ENCODE data around the gene SHROOM1. TPM values are rescaled to one million over a fixed set of nuclear protein-coding genes. Genes with fewer than 3 reads are reported as not detected.

Gene SHROOM1
- total and polyA plus RNA-seq, 10 donors, result 1.1 to 26.1 (median 3.1) TPM

- Histone ChIP-seq H3K27ac (no peak overlapping the region), H3K4me3 (no peak overlapping the region), H3K36me3 (no peaks in the 10 kb centered on the region), H3K4me1 (peaks cover 4 to 62% (median 31%) of the 10 kb centered on the region in 6 donors), H3K27me3 (replicated peaks in 1 of 7) (peaks cover 0 to 29% (median 7%) of the 10 kb centered on the region in 7 donors), H3K9me3 (no peaks in the 10 kb centered on the region)
- intact Hi-C loops (cut with DNase I; ENCODE audit: low total_unique reads), result no loop called here
- no peak for DNase-seq
- TF ChIP-seq CTCF (IDR thresholded peaks at IDR 0.05 in 8 of 11, conservative IDR thresholded peaks at IDR 0.05 in 3 of 11), result no peak
- no peak for TF ChIP-seq POLR2A (IDR thresholded peaks at IDR 0.05)
- TF ChIP-seq POLR2AphosphoS5 (IDR thresholded peaks at IDR 0.05), result no peak
- 71 to 82% (median 78%) methylated on average over 10 to 12 of the region's 12 CpGs for WGBS, 5 donors
These were observed 56.7 kb downstream of the SHROOM1 start for GRCh38 chr5:132773601-132774355.

- H3K27ac ChIP-seq, result no peak overlapping the region
- no peak overlapping the region for H3K4me3 ChIP-seq
- no peak for DNase-seq
- 78 to 88% (median 80%) methylated on average over 5 of the region's 5 CpGs for WGBS, 5 donors
- H3K4me1 ChIP-seq, result peaks cover 4 to 61% (median 31%) of the 10 kb centered on the region in 6 donors
- no peaks in the 10 kb centered on the region for H3K9me3 ChIP-seq
- no peaks in the 10 kb centered on the region for H3K36me3 ChIP-seq
- TF ChIP-seq CTCF (IDR thresholded peaks at IDR 0.05 in 8 of 11, conservative IDR thresholded peaks at IDR 0.05 in 3 of 11), result no peak
- no peak for TF ChIP-seq POLR2AphosphoS5 (IDR thresholded peaks at IDR 0.05)
- TF ChIP-seq POLR2A (IDR thresholded peaks at IDR 0.05), result no peak
- intact Hi-C loops (cut with DNase I; ENCODE audit: low total_unique reads), result no loop called here
- H3K27me3 ChIP-seq (replicated peaks in 1 of 7), result peaks cover 0 to 22% (median 7%) of the 10 kb centered on the region in 7 donors
These were observed 57.3 kb downstream of the SHROOM1 start for GRCh38 chr5:132773114-132773513.

GRCh38 chr5:132772291-132773070 lies 58.0 kb downstream of the SHROOM1 start:
- 57 to 93% (median 86%) methylated on average over 6 to 8 of the region's 8 CpGs for WGBS, 5 donors
- Histone ChIP-seq H3K27me3 (replicated peaks in 1 of 7) (peaks cover 0 to 16% (median 2%) of the 10 kb centered on the region in 7 donors), H3K36me3 (no peaks in the 10 kb centered on the region), H3K4me1 (peaks cover 4 to 59% (median 26%) of the 10 kb centered on the region in 6 donors), H3K9me3 (no peaks in the 10 kb centered on the region), H3K4me3 (no peak overlapping the region), H3K27ac (peak overlapping the region in 5 of 8 donors; percentile 6 to 65 (median 38))
- DNase-seq, result no peak
- TF ChIP-seq CTCF (IDR thresholded peaks at IDR 0.05 in 8 of 11, conservative IDR thresholded peaks at IDR 0.05 in 3 of 11) (no peak), POLR2A (IDR thresholded peaks at IDR 0.05) (no peak), POLR2AphosphoS5 (IDR thresholded peaks at IDR 0.05) (no peak)
- intact Hi-C loops (cut with DNase I; ENCODE audit: low total_unique reads), result no loop called here

Small RNA genes lying within 50 kb of the gene (small RNA-seq; reads per million reads assigned to genes)
- gene RNA5SP192, result 0 reads per million in 4 donors

Other genes starting within 250 kb of the SHROOM1 start
- not detected for gene IL13, start 172.5 kb downstream of the SHROOM1 start, total RNA-seq
- gene IL13, start 172.5 kb downstream of the SHROOM1 start, polyA plus RNA-seq, result under 1 TPM in 2 of 3 donors, not detected in 1; 0.06 to 0.07 TPM
- gene IL4, start 156.7 kb downstream of the SHROOM1 start, total RNA-seq, result not detected
- gene IL4, start 156.7 kb downstream of the SHROOM1 start, polyA plus RNA-seq, result not detected
- 10 to 100 TPM in 1 of 7 donors, 1 to 10 TPM in 6; 4.5 to 10.7 (median 7.9) TPM for gene KIF3A, start 93.1 kb downstream of the SHROOM1 start, total RNA-seq
- 1 to 10 TPM; 1.3 to 2.4 (median 2.1) TPM for gene KIF3A, start 93.1 kb downstream of the SHROOM1 start, polyA plus RNA-seq
- gene CCNI2, start 83.2 kb downstream of the SHROOM1 start, total RNA-seq, result 1 to 10 TPM in 5 of 7 donors, under 1 TPM in 2; 0.19 to 5.2 (median 1.1) TPM
- under 1 TPM; 0.32 to 0.91 (median 0.36) TPM for gene CCNI2, start 83.2 kb downstream of the SHROOM1 start, polyA plus RNA-seq
- 10 to 100 TPM; 11.5 to 29.8 (median 19.8) TPM for gene SEPTIN8, start 53.4 kb downstream of the SHROOM1 start, total RNA-seq
- gene SEPTIN8, start 53.4 kb downstream of the SHROOM1 start, polyA plus RNA-seq, result 10 to 100 TPM in 1 of 3 donors, 1 to 10 TPM in 2; 6.1 to 13.3 (median 7.5) TPM
- not detected for gene SOWAHA, start 17.3 kb downstream of the SHROOM1 start, total RNA-seq
- gene SOWAHA, start 17.3 kb downstream of the SHROOM1 start, polyA plus RNA-seq, result under 1 TPM; 0.03 to 0.56 (median 0.24) TPM
- gene GDF9, start 35.8 kb upstream of the SHROOM1 start, total RNA-seq, result under 1 TPM in 4 of 7 donors, not detected in 3; 0.17 to 0.40 (median 0.34) TPM
- under 1 TPM; 0.29 to 0.59 (median 0.56) TPM for gene GDF9, start 35.8 kb upstream of the SHROOM1 start, polyA plus RNA-seq
- 100 to 1,000 TPM in 4 of 7 donors, 10 to 100 TPM in 3; 59.6 to 176 (median 159) TPM for gene UQCRQ, start 36.0 kb upstream of the SHROOM1 start, total RNA-seq
- gene UQCRQ, start 36.0 kb upstream of the SHROOM1 start, polyA plus RNA-seq, result 100 to 1,000 TPM; 175 to 266 (median 192) TPM
- 1 to 10 TPM; 1.9 to 6.1 (median 2.3) TPM for gene LEAP2, start 43.0 kb upstream of the SHROOM1 start, total RNA-seq
- 1 to 10 TPM; 2.1 to 3.3 (median 2.9) TPM for gene LEAP2, start 43.0 kb upstream of the SHROOM1 start, polyA plus RNA-seq
- 10 to 100 TPM; 60.5 to 84.3 (median 71.1) TPM for gene AFF4, start 133.0 kb upstream of the SHROOM1 start, total RNA-seq
- 1 to 10 TPM; 5.1 to 8.0 (median 5.7) TPM for gene AFF4, start 133.0 kb upstream of the SHROOM1 start, polyA plus RNA-seq
- gene ZCCHC10, start 195.9 kb upstream of the SHROOM1 start, total RNA-seq, result 10 to 100 TPM; 16.2 to 26.1 (median 17.1) TPM
- 10 to 100 TPM; 28.6 to 34.5 (median 34.2) TPM for gene ZCCHC10, start 195.9 kb upstream of the SHROOM1 start, polyA plus RNA-seq
- gene HSPA4, start 221.4 kb upstream of the SHROOM1 start, total RNA-seq, result 10 to 100 TPM; 54.6 to 74.6 (median 62.7) TPM
- gene HSPA4, start 221.4 kb upstream of the SHROOM1 start, polyA plus RNA-seq, result 10 to 100 TPM; 38.0 to 63.7 (median 54.0) TPM